Bone marrow (tissue), 2 donors: ENCODE measurements around the gene CIZ1.

Experiments used
- DNase-seq, 2 donors: peaks; one replicate each; lab custom pipeline; 2025; lab: John Stamatoyannopoulos, UW

CIZ1 gene

DNA sequence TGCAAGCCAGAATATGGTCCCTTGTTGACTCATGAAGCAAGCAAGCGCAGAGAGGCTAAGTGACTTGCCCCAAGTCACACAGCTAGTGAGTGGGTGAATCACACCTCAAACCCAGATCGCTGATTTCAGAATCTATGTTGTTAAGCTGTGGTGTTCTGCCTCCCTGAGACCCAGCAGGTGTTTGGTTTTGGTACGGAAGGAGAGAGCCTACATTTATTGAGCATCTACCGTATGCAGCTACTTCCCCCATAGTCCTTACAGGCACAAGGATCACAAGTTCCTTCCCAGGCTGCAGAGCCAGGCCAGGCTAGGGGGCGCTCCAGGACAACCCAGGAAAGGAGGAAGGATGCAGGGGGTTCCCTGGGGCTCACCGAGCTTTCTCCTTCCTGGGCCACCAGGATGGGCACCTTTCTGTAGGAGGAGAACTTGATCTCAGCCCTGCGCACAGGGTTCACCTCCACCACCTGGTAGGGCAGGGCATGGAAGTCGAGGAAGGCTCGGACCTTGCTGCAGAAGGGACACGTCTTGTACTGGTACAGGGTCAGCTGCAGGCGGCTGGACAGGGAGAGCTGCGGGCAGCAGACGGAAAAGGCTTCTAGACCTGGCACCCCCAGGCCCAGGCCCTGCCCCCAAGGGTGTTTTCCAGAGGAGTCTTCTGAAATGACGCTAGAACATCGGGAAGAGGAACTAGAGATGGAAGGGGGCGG lies 66.3 kb downstream of the CIZ1 start:
- peak; percentile 13 to 53 for DNase-seq

DNA sequence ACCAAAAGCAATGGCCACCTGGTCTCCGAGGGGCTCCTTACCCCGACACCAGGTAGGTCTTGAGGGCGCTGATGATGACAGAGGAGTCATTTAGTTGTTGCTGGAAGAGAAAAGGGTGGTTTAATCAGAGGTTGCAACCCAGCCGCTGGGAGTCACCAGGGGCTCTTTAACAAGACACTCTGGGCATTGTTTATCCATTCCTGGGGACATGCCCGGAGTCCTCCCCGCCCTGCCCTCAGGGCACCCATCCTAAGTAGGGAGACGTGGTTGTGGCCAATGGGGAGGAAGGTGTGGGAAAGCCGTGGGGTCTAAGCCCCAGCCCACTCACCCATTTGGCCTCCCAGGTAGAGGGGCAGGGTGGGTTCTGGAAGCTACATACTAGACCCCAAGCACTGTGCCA lies 66.9 kb downstream of the CIZ1 start:
- no peak for DNase-seq

DNA sequence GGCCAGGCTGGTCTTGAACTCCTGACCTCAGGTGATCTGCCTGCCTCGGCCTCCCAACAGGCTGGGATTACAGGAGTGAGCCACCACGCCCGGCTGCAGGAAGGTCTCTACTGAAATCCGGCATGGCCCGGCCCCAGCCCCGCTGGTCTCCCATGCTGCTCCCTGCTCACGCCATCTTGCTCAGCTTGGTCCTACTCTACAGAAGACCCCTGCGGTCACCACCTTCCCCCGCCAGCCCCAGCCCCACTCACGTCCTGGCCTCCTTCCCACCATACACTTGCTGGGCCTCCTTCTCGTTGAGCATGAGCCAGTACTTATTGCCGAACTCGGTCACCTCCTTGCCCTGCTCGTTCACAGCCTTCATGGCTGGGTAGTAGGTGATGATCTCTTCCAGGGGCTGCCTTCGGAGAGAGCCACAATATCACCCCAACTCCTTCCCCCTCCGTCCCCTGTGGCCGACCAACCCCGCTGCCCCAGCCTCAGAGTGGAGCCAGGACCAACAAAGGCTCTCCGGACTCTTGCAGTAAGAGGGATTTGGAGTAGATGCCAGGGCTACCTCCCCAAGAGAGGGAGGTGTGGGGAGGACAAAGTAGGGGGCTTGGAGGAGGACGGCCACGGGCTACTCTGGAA lies 67.8 kb downstream of the CIZ1 start:
- no peak for DNase-seq

- DNase-seq = no peak
Measured at GRCh38 chr9:128122809-128123175, 68.6 kb downstream of the CIZ1 start.

DNA sequence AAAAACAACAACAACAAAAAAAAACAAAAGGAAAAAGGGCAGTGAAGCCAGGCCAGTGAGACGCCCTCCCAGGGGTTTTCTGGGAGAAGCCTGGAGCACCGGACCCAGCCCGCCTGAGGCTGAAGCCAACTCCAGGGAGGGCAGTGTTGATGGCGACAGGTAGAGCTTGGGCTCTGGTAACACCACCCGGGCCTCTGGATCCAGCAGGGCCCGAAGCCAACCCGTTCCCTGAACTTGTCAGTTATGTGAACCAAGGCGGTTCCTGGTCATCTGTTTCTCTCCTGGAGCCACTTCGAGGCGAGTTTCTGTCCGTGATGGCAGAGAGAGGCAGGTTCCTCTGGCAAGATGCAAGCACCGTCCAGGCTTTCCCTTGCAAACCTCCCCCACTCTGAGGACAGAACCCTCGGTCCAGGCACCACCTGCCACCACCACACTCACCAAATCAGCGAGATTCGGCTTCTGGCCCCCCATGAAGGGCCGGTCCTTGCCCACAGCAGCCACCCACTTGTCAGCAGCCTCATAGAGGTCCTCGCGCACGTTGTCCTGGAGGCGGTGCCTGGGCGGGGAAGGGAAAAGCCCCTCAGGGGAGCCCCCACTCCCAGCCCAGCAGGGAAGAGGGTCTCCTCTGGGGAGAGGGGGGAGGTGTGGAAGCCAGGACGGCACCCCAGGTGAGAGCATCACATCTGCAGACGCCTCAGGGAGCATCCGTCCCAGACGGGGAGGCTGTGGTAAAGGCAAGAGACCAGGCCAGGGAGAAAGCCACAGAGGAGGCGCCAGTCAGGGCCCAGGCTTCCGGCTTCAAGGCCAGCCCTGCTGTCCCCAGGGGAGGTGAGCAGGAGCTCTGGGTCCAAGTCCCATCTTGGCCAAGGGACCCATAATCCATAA lies 69.2 kb downstream of the CIZ1 start:
- DNase-seq = no peak

DNA sequence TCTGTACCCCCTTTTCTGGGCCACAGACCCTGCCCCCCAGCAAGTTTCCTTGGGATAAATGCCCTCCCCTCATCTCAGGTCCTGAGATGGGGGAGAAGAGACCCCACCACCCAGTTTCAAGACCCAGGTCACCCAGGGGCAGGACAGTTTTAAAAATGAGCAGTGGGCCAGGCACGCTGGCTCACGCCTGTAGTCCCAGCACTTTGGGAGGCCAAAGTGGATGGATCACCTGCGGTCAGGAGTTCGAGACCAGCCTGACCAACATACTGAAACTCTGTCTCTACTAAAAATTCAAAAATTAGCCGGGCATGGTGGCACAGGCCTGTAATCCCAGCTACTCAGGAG lies 69.9 kb downstream of the CIZ1 start:
- DNase-seq = no peak

GRCh38 chr9:128120741-128121465 lies 70.5 kb downstream of the CIZ1 start:
- DNase-seq = no peak

DNA sequence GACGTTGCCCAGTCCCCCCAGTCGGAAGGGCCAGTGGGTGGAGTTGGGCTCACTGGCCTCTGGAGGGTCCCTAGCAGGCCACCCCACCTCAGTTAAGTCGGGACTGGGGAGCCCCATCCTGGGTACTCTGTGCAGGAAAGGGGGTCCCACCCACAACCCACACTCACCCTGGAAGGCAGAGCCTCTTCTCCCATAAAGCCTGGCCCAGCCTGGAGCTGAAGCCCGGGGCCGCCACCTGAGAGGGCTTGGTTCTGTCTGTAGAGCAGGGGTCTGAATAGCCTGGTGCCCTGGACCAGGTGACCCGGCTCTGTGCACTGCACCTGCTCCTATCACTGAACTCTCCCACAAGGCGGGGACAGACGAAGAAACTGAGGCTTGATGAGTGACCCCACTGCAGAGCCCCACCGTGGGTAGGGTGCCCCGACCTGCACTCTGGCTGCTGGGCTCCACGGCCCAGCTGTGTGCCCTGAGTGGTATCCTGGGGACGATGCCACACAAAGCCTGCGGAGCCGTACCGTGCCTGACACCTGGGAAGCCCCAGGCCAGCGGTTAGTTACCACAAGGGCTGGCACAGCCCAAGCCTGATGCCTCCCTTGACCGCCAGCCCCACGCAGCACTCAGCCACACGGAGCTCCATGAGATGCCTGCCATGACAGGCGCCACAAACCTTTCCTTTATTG lies 71.2 kb downstream of the CIZ1 start:
- no peak for DNase-seq

DNA sequence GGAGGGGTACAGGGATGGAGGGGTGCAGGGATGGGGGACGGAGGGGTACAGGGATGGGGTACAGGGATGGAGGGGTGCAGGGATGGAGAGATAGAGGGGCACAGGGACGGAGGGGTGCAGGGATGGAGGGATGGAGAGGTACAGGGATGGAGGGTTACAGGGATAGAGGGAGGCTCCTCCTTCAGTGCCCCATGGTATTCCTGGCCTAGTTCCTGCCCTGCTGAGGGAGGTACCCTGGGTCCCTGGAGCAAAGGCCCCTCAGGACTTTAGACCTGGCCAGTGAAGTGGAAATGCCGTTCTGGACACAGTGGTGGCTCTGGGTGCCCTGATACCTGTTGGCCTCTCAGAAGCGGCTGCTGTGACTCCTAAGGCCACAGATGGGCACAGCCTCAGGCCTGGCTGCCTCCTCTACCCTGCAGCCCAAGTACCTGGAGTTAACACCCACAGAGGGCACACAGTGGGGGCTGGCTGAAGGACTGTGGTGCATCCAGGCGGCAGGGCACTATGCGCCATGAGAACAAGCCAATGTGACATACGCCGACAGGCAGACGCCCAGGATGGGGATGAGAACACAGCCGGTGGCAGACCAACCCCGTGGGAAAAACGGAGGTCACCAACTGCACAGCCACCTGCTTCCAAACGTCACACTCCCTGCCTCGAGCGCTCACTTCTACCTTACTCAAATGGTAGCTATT lies 72.3 kb downstream of the CIZ1 start:
- no peak for DNase-seq

- no peak for DNase-seq
Measured at GRCh38 chr9:128118472-128118857, 72.9 kb downstream of the CIZ1 start.

DNA sequence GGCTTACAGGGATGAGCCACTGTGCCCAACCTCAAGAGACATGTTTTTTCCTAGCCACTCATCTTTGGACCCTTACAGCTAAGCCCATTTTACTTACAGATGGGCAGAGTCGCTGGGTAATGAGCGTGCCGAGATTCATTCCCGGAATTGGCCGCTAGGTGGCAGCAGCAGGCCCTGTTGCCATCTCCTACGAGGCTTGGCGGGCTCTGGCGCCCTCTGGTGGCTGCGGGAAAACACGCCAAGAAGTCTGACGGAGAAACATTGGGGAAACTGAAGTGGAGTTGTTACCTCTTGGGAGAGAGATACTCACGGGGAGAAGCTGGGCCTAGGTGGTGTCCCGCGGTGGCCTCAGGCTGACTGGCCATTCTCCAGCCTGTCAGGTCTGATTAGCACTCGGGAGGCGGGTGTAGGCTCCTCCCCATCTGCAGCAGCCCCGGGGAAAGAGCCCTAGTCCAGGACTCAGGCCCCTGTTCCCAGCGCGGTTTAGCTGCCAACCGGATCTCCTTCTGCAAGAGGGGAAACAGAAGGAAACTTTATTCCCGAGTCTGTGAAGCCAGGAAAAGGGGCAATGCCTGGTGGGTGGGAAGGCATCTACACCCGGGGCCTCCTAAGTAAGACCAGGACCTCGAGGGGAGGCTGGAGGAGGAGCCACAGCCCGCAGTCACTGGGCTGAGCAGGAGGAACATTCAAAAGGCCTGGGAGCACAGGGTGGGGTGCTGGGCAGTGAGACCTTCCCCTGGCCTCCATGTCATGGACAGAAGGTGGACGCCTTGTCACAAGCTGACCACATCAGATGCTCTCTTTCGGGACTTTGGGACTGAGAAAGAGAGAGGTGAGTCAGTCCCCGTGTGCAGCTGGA lies 73.5 kb downstream of the CIZ1 start:
- DNase-seq = peak; percentile 85 to 91

GRCh38 chr9:128116104-128117083 lies 75.0 kb downstream of the CIZ1 start:
- no peak for DNase-seq
